GM23338 (cell line): ENCODE measurements around the gene GRK4. TPM values are rescaled to one million over a fixed set of nuclear protein-coding genes. Genes with fewer than 3 reads are reported as not detected.

Experiments used
- ATAC-seq: fragments of 200-7000 bp; cut with Tn5 transposase; 3 replicates; pipeline ENCODE4 v1.9.1; 2020
- DNase-seq: peaks from one replicate; pipeline ENCODE4 v3.0.0-alpha.2; 2015; ENCODE audit warnings: low spot score
- H2AFZ ChIP-seq: fragments of 200-600 bp; sonication (generic); 2 replicates; pipeline ENCODE4 v1.8.0; 2016; ENCODE audit warnings: antibody characterized with exemption, mild to moderate bottlenecking, moderate library complexity
- H3F3A ChIP-seq: fragments of 200-600 bp; sonication (generic); replicated peaks from 2 replicates; pipeline ENCODE4 v1.8.0; 2017; ENCODE audit warnings: antibody characterized with exemption, mixed run types, low read depth
- H3K27ac ChIP-seq: fragments of 200-600 bp; sonication (generic); 2 replicates; pipeline ENCODE4 v1.6.1; 2016; ENCODE audit warnings: low read depth
- H3K27me3 ChIP-seq: fragments of 200-600 bp; sonication (generic); 2 replicates; pipeline ENCODE4 v1.8.0; 2016; ENCODE audit warnings: mild to moderate bottlenecking, mixed run types, moderate library complexity; ENCODE audit not compliant: insufficient read depth
- H3K36me3 ChIP-seq: fragments of 200-600 bp; sonication (generic); 2 replicates; pipeline ENCODE4 v1.8.0; 2016; ENCODE audit warnings: mild to moderate bottlenecking; ENCODE audit not compliant: insufficient read depth
- H3K4me1 ChIP-seq: fragments of 200-600 bp; sonication (generic); 2 replicates; pipeline ENCODE4 v1.8.0; 2016; ENCODE audit warnings: mild to moderate bottlenecking, moderate library complexity; ENCODE audit not compliant: insufficient read depth
- H3K4me2 ChIP-seq: fragments of 200-600 bp; sonication (generic); 2 replicates; pipeline ENCODE4 v1.7.1; 2017; ENCODE audit warnings: mixed run types
- H3K4me3 ChIP-seq: fragments of 200-600 bp; sonication (generic); 2 replicates; pipeline ENCODE4 v1.6.1; 2016; ENCODE audit warnings: mixed run types
- H3K79me2 ChIP-seq: fragments of 200-600 bp; sonication (generic); replicated peaks from 2 replicates; pipeline ENCODE4 v1.8.0; 2017; ENCODE audit warnings: mild to moderate bottlenecking; ENCODE audit not compliant: insufficient read depth
- H3K9me2 ChIP-seq: fragments of 200-600 bp; sonication (generic); 2 replicates; pipeline ENCODE4 v1.8.0; 2017; ENCODE audit not compliant: insufficient read depth
- H4K20me1 ChIP-seq: fragments of 200-600 bp; sonication (generic); replicated peaks from 2 replicates; pipeline ENCODE4 v1.8.0; 2017; ENCODE audit warnings: mild to moderate bottlenecking; ENCODE audit not compliant: insufficient read depth
- H3K27ac Mint-ChIP-seq: 2 replicates; pipeline ENCODE4 v1.8.0; 2020; ENCODE audit warnings: inconsistent platforms, mild to moderate bottlenecking, moderate library complexity, mixed read lengths
- H3K27me3 Mint-ChIP-seq: 3 replicates; pipeline ENCODE4 v1.8.0; 2022; ENCODE audit warnings: low read depth, mild to moderate bottlenecking, moderate library complexity, mixed read lengths, inconsistent platforms; ENCODE audit not compliant: insufficient read depth, poor library complexity
- H3K36me3 Mint-ChIP-seq: 3 replicates; pipeline ENCODE4 v1.8.0; 2021; ENCODE audit warnings: low read depth, mild to moderate bottlenecking, inconsistent platforms, moderate library complexity, mixed read lengths
- H3K4me1 Mint-ChIP-seq: 3 replicates; pipeline ENCODE4 v1.8.0; 2020; ENCODE audit warnings: mild to moderate bottlenecking, inconsistent platforms, mixed read lengths
- H3K4me3 Mint-ChIP-seq: 3 replicates; pipeline ENCODE4 v1.8.0; 2021; ENCODE audit warnings: moderate library complexity, mild to moderate bottlenecking, inconsistent platforms, mixed read lengths
- H3K9me3 Mint-ChIP-seq: 3 replicates; pipeline ENCODE4 v1.8.0; 2020; ENCODE audit warnings: moderate library complexity, mild to moderate bottlenecking, inconsistent platforms, mixed read lengths
- CREB1 ChIP-seq: fragments of 250-450 bp; sonication (Bioruptor Pico); IDR thresholded peaks from 2 replicates; pipeline ENCODE4 v1.5.0; 2020; ENCODE audit warnings: low read depth, mild to moderate bottlenecking, moderate library complexity
- EZH2 ChIP-seq: fragments of 200-600 bp; sonication (generic); IDR thresholded peaks from one replicate; pipeline ENCODE4 v1.8.0; 2017; ENCODE audit warnings: antibody characterized with exemption, mild to moderate bottlenecking, low read depth; ENCODE audit not compliant: unreplicated experiment
- EZH2phosphoT487 ChIP-seq: fragments of 200-600 bp; sonication (generic); IDR thresholded peaks from one replicate; pipeline ENCODE4 v1.8.1; 2018; ENCODE audit warnings: antibody characterized with exemption; ENCODE audit not compliant: unreplicated experiment
- JUNB ChIP-seq: IDR thresholded peaks from one replicate; pipeline ENCODE4 v1.6.1; 2016; ENCODE audit warnings: antibody characterized with exemption; ENCODE audit not compliant: unreplicated experiment
- NANOG ChIP-seq: IDR thresholded peaks from 2 replicates; pipeline ENCODE4 v1.6.1; 2016; ENCODE audit warnings: antibody characterized with exemption, borderline replicate concordance
- POLR2AphosphoS5 ChIP-seq: IDR thresholded peaks from 2 replicates; pipeline ENCODE4 v1.6.1; 2016; ENCODE audit warnings: antibody characterized with exemption, low read depth
- STAT1 ChIP-seq: IDR thresholded peaks from one replicate; pipeline ENCODE4 v1.6.1; 2016; ENCODE audit warnings: antibody characterized with exemption; ENCODE audit not compliant: unreplicated experiment
- ZNF114 ChIP-seq: fragments of 250-450 bp; sonication (Bioruptor Pico); IDR thresholded peaks from 2 replicates; pipeline ENCODE4 v1.5.0; 2020; ENCODE audit warnings: mild to moderate bottlenecking, moderate library complexity
- ZNF331 ChIP-seq: fragments of 250-450 bp; sonication (Bioruptor Pico); IDR thresholded peaks from 2 replicates; pipeline ENCODE4 v1.5.0; 2020; ENCODE audit warnings: low read depth, mild to moderate bottlenecking, moderate library complexity
- polyA plus RNA-seq: library from polyadenylated mRNA; unstranded; fragments of >200 nt; fragmentation: Nextera tagmentation; extraction: Ambion mirVana; gene quantifications from 2 replicates; pipeline ENCODE4 v1.2.1, GENCODE V29; 2016
- total RNA-seq: library from RNA; depleted of rRNA; stranded (reverse); fragments of >200 nt; shearing (Covaris generic); gene quantifications from 2 replicates; pipeline ENCODE4 v1.2.3, GENCODE V29; 2014
- TF ChIP-seq, protein P1 (sequence below): IDR thresholded peaks from 2 replicates; pipeline ENCODE4 v1.6.1; 2016; ENCODE audit warnings: antibody characterized with exemption
- TF ChIP-seq, protein P2 (sequence below): IDR thresholded peaks from one replicate; pipeline ENCODE4 v1.6.1; 2018; ENCODE audit warnings: antibody characterized with exemption; ENCODE audit not compliant: unreplicated experiment
- TF ChIP-seq, protein P3 (sequence below), 2 experiments: fragments of 200-600 bp in 1 of 2; sonication (generic) in 1 of 2; conservative IDR thresholded peaks; 2 replicates each; pipeline versions ENCODE4 v1.5.1 to v1.6.1; 2016 to 2017; ENCODE audit warnings: antibody characterized with exemption in 2 of 2, low read depth in 2 of 2, mild to moderate bottlenecking in 2 of 2, moderate library complexity in 1 of 2
- TF ChIP-seq, protein P4 (sequence below): fragments of 250-450 bp; sonication (Bioruptor Pico); IDR thresholded peaks from 2 replicates; pipeline ENCODE4 v1.5.0; 2020; ENCODE audit warnings: mild to moderate bottlenecking, moderate library complexity

The GRK4 gene
- total and polyA plus RNA-seq, 2 experiments from 2014 or later: 1.3 to 1.4 TPM

DNA sequence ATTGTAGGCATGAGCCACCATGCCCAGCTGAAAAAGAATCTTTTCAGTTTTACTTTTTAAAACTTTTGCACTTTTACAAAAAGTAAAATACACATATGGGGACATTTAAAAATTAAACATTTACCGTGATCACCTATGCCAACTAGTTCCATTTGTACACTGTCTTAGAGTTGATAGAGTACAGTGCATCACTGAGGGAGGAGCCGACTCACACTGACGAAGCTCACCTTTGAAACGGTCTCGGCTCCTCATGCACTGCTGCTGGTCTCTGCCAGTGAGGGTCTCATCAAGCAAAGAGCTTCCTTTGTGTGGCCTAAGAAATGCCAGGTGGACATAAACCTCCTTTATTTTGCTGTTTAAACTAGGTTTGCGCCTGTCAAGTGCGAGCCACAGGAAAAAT, 50.0 kb downstream of the GRK4 start:
- DNase-seq: no peak
- Histone ChIP-seq H2AFZ (no peak overlapping the region), H3K27ac (no peak overlapping the region)

More for the DNA sequence above, 50.0 kb downstream of the GRK4 start:
- ATAC-seq: no peak
- Mint-ChIP-seq H3K36me3 (no peaks in the 10 kb centered on the region), H3K9me3 (no peaks in the 10 kb centered on the region), H3K27me3 (peaks cover 4% of the 10 kb centered on the region), H3K4me3 (no peak overlapping the region), H3K4me1 (no peaks in the 10 kb centered on the region), H3K27ac (no peak overlapping the region)
- Histone ChIP-seq H4K20me1 (no peaks in the 10 kb centered on the region), H3K4me2 (no peak overlapping the region), H3K79me2 (no peaks in the 10 kb centered on the region), H3K36me3 (no peaks in the 10 kb centered on the region), H3K4me3 (no peak overlapping the region), H3K27me3 (no peaks in the 10 kb centered on the region), H3K4me1 (no peaks in the 10 kb centered on the region), H3K9me2 (no peaks in the 10 kb centered on the region), H3F3A (no peaks in the 10 kb centered on the region)
- TF ChIP-seq, protein P1, sequence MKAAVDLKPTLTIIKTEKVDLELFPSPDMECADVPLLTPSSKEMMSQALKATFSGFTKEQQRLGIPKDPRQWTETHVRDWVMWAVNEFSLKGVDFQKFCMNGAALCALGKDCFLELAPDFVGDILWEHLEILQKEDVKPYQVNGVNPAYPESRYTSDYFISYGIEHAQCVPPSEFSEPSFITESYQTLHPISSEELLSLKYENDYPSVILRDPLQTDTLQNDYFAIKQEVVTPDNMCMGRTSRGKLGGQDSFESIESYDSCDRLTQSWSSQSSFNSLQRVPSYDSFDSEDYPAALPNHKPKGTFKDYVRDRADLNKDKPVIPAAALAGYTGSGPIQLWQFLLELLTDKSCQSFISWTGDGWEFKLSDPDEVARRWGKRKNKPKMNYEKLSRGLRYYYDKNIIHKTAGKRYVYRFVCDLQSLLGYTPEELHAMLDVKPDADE: no peak
- TF ChIP-seq CREB1: no peak
- TF ChIP-seq JUNB: no peak
- no peak for TF ChIP-seq NANOG
- no peak for TF ChIP-seq ZNF114 (CRISPR knock-in tag)
- TF ChIP-seq, protein P2, sequence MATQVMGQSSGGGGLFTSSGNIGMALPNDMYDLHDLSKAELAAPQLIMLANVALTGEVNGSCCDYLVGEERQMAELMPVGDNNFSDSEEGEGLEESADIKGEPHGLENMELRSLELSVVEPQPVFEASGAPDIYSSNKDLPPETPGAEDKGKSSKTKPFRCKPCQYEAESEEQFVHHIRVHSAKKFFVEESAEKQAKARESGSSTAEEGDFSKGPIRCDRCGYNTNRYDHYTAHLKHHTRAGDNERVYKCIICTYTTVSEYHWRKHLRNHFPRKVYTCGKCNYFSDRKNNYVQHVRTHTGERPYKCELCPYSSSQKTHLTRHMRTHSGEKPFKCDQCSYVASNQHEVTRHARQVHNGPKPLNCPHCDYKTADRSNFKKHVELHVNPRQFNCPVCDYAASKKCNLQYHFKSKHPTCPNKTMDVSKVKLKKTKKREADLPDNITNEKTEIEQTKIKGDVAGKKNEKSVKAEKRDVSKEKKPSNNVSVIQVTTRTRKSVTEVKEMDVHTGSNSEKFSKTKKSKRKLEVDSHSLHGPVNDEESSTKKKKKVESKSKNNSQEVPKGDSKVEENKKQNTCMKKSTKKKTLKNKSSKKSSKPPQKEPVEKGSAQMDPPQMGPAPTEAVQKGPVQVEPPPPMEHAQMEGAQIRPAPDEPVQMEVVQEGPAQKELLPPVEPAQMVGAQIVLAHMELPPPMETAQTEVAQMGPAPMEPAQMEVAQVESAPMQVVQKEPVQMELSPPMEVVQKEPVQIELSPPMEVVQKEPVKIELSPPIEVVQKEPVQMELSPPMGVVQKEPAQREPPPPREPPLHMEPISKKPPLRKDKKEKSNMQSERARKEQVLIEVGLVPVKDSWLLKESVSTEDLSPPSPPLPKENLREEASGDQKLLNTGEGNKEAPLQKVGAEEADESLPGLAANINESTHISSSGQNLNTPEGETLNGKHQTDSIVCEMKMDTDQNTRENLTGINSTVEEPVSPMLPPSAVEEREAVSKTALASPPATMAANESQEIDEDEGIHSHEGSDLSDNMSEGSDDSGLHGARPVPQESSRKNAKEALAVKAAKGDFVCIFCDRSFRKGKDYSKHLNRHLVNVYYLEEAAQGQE: no peak
- no peak for TF ChIP-seq EZH2
- no peak for TF ChIP-seq EZH2phosphoT487
- TF ChIP-seq, protein P3, sequence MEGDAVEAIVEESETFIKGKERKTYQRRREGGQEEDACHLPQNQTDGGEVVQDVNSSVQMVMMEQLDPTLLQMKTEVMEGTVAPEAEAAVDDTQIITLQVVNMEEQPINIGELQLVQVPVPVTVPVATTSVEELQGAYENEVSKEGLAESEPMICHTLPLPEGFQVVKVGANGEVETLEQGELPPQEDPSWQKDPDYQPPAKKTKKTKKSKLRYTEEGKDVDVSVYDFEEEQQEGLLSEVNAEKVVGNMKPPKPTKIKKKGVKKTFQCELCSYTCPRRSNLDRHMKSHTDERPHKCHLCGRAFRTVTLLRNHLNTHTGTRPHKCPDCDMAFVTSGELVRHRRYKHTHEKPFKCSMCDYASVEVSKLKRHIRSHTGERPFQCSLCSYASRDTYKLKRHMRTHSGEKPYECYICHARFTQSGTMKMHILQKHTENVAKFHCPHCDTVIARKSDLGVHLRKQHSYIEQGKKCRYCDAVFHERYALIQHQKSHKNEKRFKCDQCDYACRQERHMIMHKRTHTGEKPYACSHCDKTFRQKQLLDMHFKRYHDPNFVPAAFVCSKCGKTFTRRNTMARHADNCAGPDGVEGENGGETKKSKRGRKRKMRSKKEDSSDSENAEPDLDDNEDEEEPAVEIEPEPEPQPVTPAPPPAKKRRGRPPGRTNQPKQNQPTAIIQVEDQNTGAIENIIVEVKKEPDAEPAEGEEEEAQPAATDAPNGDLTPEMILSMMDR (conservative IDR thresholded peaks at IDR 0.05; ENCODE audit: low read depth in 2 of 2): no peak
- no peak for TF ChIP-seq POLR2AphosphoS5
- TF ChIP-seq ZNF331: no peak
- TF ChIP-seq, protein P4, sequence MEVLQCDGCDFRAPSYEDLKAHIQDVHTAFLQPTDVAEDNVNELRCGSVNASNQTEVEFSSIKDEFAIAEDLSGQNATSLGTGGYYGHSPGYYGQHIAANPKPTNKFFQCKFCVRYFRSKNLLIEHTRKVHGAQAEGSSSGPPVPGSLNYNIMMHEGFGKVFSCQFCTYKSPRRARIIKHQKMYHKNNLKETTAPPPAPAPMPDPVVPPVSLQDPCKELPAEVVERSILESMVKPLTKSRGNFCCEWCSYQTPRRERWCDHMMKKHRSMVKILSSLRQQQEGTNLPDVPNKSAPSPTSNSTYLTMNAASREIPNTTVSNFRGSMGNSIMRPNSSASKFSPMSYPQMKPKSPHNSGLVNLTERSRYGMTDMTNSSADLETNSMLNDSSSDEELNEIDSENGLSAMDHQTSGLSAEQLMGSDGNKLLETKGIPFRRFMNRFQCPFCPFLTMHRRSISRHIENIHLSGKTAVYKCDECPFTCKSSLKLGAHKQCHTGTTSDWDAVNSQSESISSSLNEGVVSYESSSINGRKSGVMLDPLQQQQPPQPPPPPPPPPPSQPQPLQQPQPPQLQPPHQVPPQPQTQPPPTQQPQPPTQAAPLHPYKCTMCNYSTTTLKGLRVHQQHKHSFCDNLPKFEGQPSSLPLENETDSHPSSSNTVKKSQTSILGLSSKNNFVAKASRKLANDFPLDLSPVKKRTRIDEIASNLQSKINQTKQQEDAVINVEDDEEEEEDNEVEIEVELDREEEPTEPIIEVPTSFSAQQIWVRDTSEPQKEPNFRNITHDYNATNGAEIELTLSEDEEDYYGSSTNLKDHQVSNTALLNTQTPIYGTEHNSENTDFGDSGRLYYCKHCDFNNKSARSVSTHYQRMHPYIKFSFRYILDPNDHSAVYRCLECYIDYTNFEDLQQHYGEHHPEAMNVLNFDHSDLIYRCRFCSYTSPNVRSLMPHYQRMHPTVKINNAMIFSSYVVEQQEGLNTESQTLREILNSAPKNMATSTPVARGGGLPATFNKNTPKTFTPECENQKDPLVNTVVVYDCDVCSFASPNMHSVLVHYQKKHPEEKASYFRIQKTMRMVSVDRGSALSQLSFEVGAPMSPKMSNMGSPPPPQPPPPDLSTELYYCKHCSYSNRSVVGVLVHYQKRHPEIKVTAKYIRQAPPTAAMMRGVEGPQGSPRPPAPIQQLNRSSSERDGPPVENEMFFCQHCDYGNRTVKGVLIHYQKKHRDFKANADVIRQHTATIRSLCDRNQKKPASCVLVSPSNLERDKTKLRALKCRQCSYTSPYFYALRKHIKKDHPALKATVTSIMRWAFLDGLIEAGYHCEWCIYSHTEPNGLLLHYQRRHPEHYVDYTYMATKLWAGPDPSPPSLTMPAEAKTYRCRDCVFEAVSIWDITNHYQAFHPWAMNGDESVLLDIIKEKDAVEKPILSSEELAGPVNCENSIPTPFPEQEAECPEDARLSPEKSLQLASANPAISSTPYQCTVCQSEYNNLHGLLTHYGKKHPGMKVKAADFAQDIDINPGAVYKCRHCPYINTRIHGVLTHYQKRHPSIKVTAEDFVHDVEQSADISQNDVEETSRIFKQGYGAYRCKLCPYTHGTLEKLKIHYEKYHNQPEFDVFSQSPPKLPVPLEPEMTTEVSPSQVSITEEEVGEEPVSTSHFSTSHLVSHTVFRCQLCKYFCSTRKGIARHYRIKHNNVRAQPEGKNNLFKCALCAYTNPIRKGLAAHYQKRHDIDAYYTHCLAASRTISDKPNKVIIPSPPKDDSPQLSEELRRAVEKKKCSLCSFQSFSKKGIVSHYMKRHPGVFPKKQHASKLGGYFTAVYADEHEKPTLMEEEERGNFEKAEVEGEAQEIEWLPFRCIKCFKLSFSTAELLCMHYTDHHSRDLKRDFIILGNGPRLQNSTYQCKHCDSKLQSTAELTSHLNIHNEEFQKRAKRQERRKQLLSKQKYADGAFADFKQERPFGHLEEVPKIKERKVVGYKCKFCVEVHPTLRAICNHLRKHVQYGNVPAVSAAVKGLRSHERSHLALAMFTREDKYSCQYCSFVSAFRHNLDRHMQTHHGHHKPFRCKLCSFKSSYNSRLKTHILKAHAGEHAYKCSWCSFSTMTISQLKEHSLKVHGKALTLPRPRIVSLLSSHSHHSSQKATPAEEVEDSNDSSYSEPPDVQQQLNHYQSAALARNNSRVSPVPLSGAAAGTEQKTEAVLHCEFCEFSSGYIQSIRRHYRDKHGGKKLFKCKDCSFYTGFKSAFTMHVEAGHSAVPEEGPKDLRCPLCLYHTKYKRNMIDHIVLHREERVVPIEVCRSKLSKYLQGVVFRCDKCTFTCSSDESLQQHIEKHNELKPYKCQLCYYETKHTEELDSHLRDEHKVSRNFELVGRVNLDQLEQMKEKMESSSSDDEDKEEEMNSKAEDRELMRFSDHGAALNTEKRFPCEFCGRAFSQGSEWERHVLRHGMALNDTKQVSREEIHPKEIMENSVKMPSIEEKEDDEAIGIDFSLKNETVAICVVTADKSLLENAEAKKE: no peak
- TF ChIP-seq STAT1: no peak
